Neuronal stem cell (in vitro differentiated cells): ENCODE measurements around the gene BLVRA.

Experiments used
- DNase-seq: peaks from one replicate; pipeline ENCODE4 v3.0.0-alpha.2; 2013; ENCODE audit warnings: low spot score
- H2AFZ ChIP-seq: one replicate; pipeline ENCODE4 v1.6.1; 2013; ENCODE audit warnings: mild to moderate bottlenecking, low read length, inconsistent platforms
- H2AK5ac ChIP-seq: 2 replicates; pipeline ENCODE4 v1.6.1; 2013; ENCODE audit warnings: low read depth, mild to moderate bottlenecking, inconsistent platforms, low read length, moderate library complexity, mixed read lengths
- H2BK120ac ChIP-seq: 2 replicates; pipeline ENCODE4 v1.6.1; 2013; ENCODE audit warnings: low read depth, mild to moderate bottlenecking, inconsistent platforms, low read length, moderate library complexity, mixed read lengths
- H2BK12ac ChIP-seq: one replicate; pipeline ENCODE4 v1.6.1; 2013; ENCODE audit warnings: low read length, inconsistent platforms
- H2BK15ac ChIP-seq: 2 replicates; pipeline ENCODE4 v1.6.1; 2013; ENCODE audit warnings: mild to moderate bottlenecking, low read length, inconsistent platforms, mixed read lengths
- H2BK5ac ChIP-seq: one replicate; pipeline ENCODE4 v1.6.1; 2013; ENCODE audit warnings: inconsistent platforms, mild to moderate bottlenecking, low read length, moderate library complexity
- H3K14ac ChIP-seq: one replicate; pipeline ENCODE4 v1.6.1; 2013; ENCODE audit warnings: low read length, inconsistent platforms
- H3K18ac ChIP-seq: 2 replicates; pipeline ENCODE4 v1.6.1; 2013; ENCODE audit warnings: low read length, inconsistent platforms
- H3K23ac ChIP-seq: 2 replicates; pipeline ENCODE4 v1.6.1; 2013; ENCODE audit warnings: low read depth, mild to moderate bottlenecking, mixed read lengths, low read length, inconsistent platforms; ENCODE audit not compliant: poor library complexity
- H3K27ac ChIP-seq: replicated peaks from 3 replicates; pipeline ENCODE4 v1.5.1; 2013; ENCODE audit warnings: low read length, inconsistent platforms
- H3K27me3 ChIP-seq, 3 experiments: 2 replicates each; pipeline ENCODE4 v1.6.1; 2013; ENCODE audit warnings: low read length in 3 of 3, mild to moderate bottlenecking in 2 of 3, inconsistent platforms in 1 of 3, low read depth in 1 of 3, mixed read lengths in 1 of 3, moderate library complexity in 1 of 3; ENCODE audit not compliant: control insufficient read depth in 3 of 3, insufficient read depth in 3 of 3
- H3K36me3 ChIP-seq, 2 donors: replicated peaks in 1 of 2; 2 replicates each; pipeline ENCODE4 v1.6.1; 2013; ENCODE audit warnings: low read length in 2 of 2; ENCODE audit not compliant: control insufficient read depth in 2 of 2, insufficient read depth in 2 of 2
- H3K4ac ChIP-seq: 2 replicates; pipeline ENCODE4 v1.6.1; 2013; ENCODE audit warnings: inconsistent platforms, mild to moderate bottlenecking, low read length, moderate library complexity
- H3K4me1 ChIP-seq, 2 donors: 1 replicate in 1 of 2; 2 replicates in 1 of 2; pipeline ENCODE4 v1.6.1; 2013; ENCODE audit warnings: low read length in 2 of 2, low read depth in 1 of 2; ENCODE audit not compliant: control insufficient read depth in 2 of 2, insufficient read depth in 1 of 2
- H3K4me2 ChIP-seq: one replicate; pipeline ENCODE4 v1.6.1; 2013; ENCODE audit warnings: mild to moderate bottlenecking, low read length, inconsistent platforms; ENCODE audit not compliant: insufficient read depth, poor library complexity, severe bottlenecking
- H3K4me3 ChIP-seq, 2 donors: 2 replicates each; pipeline ENCODE4 v1.5.1; 2013; ENCODE audit warnings: low read length in 2 of 2, mild to moderate bottlenecking in 2 of 2, inconsistent platforms in 1 of 2, moderate library complexity in 1 of 2
- H3K79me1 ChIP-seq: one replicate; pipeline ENCODE4 v1.6.1; 2013; ENCODE audit warnings: low read depth, mild to moderate bottlenecking, inconsistent platforms, low read length, moderate library complexity
- H3K9ac ChIP-seq: one replicate; pipeline ENCODE4 v1.6.1; 2013; ENCODE audit warnings: mild to moderate bottlenecking, low read depth, low read length, inconsistent platforms; ENCODE audit not compliant: poor library complexity
- H3K9me3 ChIP-seq, 2 donors: replicated peaks in 1 of 2; 2 replicates each; pipeline versions ENCODE3 to v1.6.1; 2013; ENCODE audit warnings: low read length in 2 of 2, mild to moderate bottlenecking in 2 of 2, inconsistent platforms in 1 of 2, low read depth in 1 of 2, mixed read lengths in 1 of 2, moderate library complexity in 1 of 2; ENCODE audit not compliant: control insufficient read depth in 2 of 2, insufficient read depth in 1 of 2
- H4K8ac ChIP-seq: one replicate; pipeline ENCODE4 v1.6.1; 2013; ENCODE audit warnings: low read depth, mild to moderate bottlenecking, inconsistent platforms, low read length, moderate library complexity
- H4K91ac ChIP-seq: one replicate; pipeline ENCODE4 v1.6.1; 2013; ENCODE audit warnings: low read length, low read depth, mild to moderate bottlenecking, inconsistent platforms; ENCODE audit not compliant: poor library complexity
- WGBS, 2 donors: extraction: QIAGEN DNeasy Blood & Tissue Kit; methylation state at CpG; one replicate each; pipeline ENCODE4 v1.1.7; 2013; ENCODE audit warnings: missing lambda C conversion rate in 2 of 2, mixed read lengths in 1 of 2; ENCODE audit not compliant: insufficient read length in 2 of 2, insufficient replicate concordance in 1 of 2; ENCODE audit errors: extremely low coverage in 2 of 2; 5-methylcytosine and 5-hydroxymethylcytosine counted together

Gene BLVRA

DNA sequence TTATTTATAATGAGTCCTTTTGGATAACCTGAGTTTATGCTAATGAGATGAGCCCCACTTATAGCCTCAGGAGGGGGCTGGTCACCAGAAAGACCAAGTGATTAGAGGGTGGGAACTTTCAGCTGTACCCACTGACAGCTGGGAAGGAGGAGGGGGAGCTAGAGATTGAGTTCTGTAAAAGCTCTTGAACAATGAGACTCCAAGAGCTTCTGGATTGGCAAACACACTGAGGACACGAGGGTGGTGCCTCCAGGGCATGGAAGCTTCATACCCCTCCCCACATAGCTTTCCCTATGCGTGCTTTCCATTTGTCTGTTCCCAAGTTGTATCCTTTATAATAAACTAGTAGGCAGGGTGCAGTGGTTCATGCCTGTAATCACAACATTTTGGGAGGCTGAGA is 90.6 kb downstream of the BLVRA start:
- Histone ChIP-seq H3K9ac (no peak overlapping the region), H2BK12ac (no peak overlapping the region), H3K27ac (no peak overlapping the region), H3K9me3 (no peaks in the 10 kb centered on the region), H3K4me2 (no peak overlapping the region), H2AK5ac (no peak overlapping the region), H3K36me3 (no peaks in the 10 kb centered on the region), H2BK15ac (no peak overlapping the region), H4K8ac (no peak overlapping the region), H3K23ac (no peak overlapping the region), H3K14ac (no peak overlapping the region), H2BK5ac (no peak overlapping the region), H2AFZ (no peak overlapping the region), H2BK120ac (no peak overlapping the region), H4K91ac (no peak overlapping the region), H3K79me1 (no peaks in the 10 kb centered on the region), H3K4ac (no peak overlapping the region), H3K18ac (no peak overlapping the region), H3K4me1 (no peaks in the 10 kb centered on the region), H3K27me3 (peaks cover 0 to 4% (median 0%) of the 10 kb centered on the region in 3 experiments), H3K4me3 (no peak overlapping the region)
- no CpG with 5 or more reads among the region's 2 CpGs for WGBS, 2 donors
- no peak for DNase-seq

DNA sequence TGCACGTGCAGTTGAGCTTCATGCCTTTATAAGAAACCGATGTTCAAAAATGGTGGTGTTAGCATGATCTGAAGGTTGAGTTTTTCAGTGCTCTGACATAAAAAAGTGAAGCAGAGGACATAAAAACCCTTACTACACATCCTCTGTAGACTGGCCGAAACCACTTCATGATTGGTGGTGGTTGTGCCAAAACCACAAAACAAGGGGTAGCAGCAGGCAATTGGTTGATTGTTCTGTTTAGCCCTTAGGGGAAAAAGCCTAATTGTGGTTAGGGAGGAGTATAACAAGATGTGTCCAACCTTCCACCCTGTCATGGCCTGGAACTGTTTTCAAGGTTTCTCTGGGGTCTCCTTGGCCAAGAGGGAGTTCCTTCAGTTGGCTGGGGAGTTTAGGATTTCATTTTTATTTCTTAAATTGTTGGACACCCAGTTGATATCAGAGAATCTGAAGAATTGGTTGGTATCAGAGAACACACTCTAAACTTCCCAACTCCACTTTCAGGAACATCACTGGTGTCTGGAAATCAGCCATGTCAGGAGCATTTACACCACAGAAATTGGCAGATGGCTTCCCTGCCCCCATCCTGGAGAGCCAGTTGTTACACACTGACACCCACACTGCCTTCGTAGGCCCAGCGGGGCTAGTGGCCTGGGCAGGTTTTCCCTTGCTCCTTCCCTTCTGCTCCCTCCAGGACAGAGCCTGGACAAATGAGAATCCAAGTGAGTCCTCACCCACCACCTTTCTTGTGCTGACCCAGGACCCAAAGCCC is 92.1 kb downstream of the BLVRA start:
- Histone ChIP-seq H2BK120ac (no peak overlapping the region), H2BK15ac (no peak overlapping the region), H2AFZ (no peak overlapping the region), H2BK12ac (no peak overlapping the region), H3K36me3 (no peaks in the 10 kb centered on the region), H2BK5ac (no peak overlapping the region), H3K4me1 (no peaks in the 10 kb centered on the region), H3K27me3 (peaks cover 0 to 4% (median 0%) of the 10 kb centered on the region in 3 experiments), H3K14ac (no peak overlapping the region), H3K79me1 (no peaks in the 10 kb centered on the region), H3K4me2 (no peak overlapping the region), H4K8ac (no peak overlapping the region), H3K18ac (no peak overlapping the region), H3K9ac (no peak overlapping the region), H3K4ac (no peak overlapping the region), H4K91ac (no peak overlapping the region), H3K27ac (no peak overlapping the region), H2AK5ac (no peak overlapping the region), H3K23ac (no peak overlapping the region), H3K4me3 (no peak overlapping the region), H3K9me3 (no peaks in the 10 kb centered on the region)
- no CpG with 5 or more reads among the region's 5 CpGs for WGBS, 2 donors
- no peak for DNase-seq

DNA sequence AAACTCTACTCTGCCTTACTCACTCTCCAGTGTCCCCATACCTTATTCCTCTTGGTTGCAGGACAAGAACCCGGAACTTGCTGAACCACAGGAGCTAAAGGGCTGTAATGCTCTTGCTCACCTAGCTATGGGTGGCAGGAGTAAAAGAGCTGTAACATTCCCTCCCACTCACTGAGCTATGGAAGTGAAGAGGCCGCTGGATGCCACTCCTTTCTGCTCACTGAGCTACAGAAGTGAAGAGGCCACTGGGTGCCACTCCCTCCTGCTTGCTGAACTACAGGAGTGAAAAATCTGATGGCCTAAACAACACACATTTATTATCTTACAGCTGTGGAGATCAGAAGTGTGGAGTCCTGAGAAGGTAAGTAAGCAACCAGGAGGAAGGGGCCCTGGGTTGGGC is 93.3 kb downstream of the BLVRA start:
- H3K4me1 ChIP-seq, result no peaks in the 10 kb centered on the region
- no CpG with 5 or more reads among the region's 2 CpGs for WGBS, 2 donors

DNA sequence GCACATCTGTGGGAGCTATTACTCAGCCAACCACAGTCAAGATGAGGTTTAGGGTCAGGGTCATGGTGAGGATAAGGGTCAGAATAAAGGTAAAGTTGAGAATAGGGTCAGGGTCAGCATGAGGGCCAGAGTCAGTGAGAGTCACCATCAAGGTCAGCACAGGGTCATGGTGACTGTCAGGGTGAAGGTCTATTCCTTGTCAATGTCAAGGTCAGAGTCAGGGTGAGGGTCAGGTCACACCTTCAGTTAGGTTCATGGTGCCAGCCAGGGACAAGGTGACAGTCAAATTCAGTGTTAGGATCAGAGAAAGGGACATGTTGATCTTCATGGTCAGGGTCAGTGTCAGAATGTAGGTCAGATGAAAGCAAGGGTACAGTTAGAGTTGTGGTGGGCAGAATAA is 96.7 kb downstream of the BLVRA start:
- H3K18ac ChIP-seq, result no peak overlapping the region
- H2BK12ac ChIP-seq, result no peak overlapping the region
- H3K27ac ChIP-seq, result no peak overlapping the region
- no peak overlapping the region for H2AFZ ChIP-seq
- H2AK5ac ChIP-seq, result no peak overlapping the region
- no peak overlapping the region for H4K91ac ChIP-seq
- no peak overlapping the region for H2BK5ac ChIP-seq
- no peak overlapping the region for H2BK120ac ChIP-seq
- H3K23ac ChIP-seq, result no peak overlapping the region
- H3K4me3 ChIP-seq, result peak overlapping the region in 1 of 2 donors; percentile 1
- peaks cover 0 to 8% of the 10 kb centered on the region in 2 donors for H3K9me3 ChIP-seq
- no peak for DNase-seq
- no peaks in the 10 kb centered on the region for H3K4me1 ChIP-seq
- H3K9ac ChIP-seq, result no peak overlapping the region
- H3K4ac ChIP-seq, result no peak overlapping the region
- H3K4me2 ChIP-seq, result no peak overlapping the region
- no peaks in the 10 kb centered on the region for H3K36me3 ChIP-seq
- H3K27me3 ChIP-seq, result no peaks in the 10 kb centered on the region
- no peak overlapping the region for H2BK15ac ChIP-seq
- H3K79me1 ChIP-seq, result no peaks in the 10 kb centered on the region
- no peak overlapping the region for H3K14ac ChIP-seq
- no peak overlapping the region for H4K8ac ChIP-seq

More for the DNA sequence above, 93.3 kb downstream of the BLVRA start:
- Histone ChIP-seq H2BK120ac (no peak overlapping the region), H2BK15ac (no peak overlapping the region), H3K27me3 (no peaks in the 10 kb centered on the region), H3K9ac (no peak overlapping the region), H3K4ac (no peak overlapping the region), H2AFZ (no peak overlapping the region), H3K36me3 (no peaks in the 10 kb centered on the region), H3K27ac (no peak overlapping the region), H2BK5ac (no peak overlapping the region), H3K18ac (no peak overlapping the region), H4K8ac (no peak overlapping the region), H3K79me1 (no peaks in the 10 kb centered on the region), H3K14ac (no peak overlapping the region), H2AK5ac (no peak overlapping the region), H4K91ac (no peak overlapping the region), H3K23ac (no peak overlapping the region), H3K4me2 (no peak overlapping the region), H3K4me3 (no peak overlapping the region), H2BK12ac (no peak overlapping the region), H3K9me3 (no peaks in the 10 kb centered on the region)
- DNase-seq, result no peak
